ENCODE data around the gene CACNA2D2.

CACNA2D2 gene

GRCh38 chr3:50506169-50506568 lies 2.7 kb upstream of the CACNA2D2 start:
- DNase-seq, result no peak
- in situ Hi-C loops (cut with HindIII; ENCODE audit: low pct_ligation_motif_present, low pct_unique_long_range_greater_than_20kb, low sequenced_read_pairs), result no loop called here

GRCh38 chr3:50504681-50505080 lies 1.2 kb upstream of the CACNA2D2 start:
- in situ Hi-C loops (cut with HindIII; ENCODE audit: low pct_ligation_motif_present, low pct_unique_long_range_greater_than_20kb, low sequenced_read_pairs), result no loop called here
- no peak for DNase-seq

GRCh38 chr3:50502584-50503423 lies 630 bp downstream of the CACNA2D2 start:
- no peak for DNase-seq
- in situ Hi-C loops (cut with HindIII; ENCODE audit: low pct_ligation_motif_present, low pct_unique_long_range_greater_than_20kb, low sequenced_read_pairs), result no loop called here

GRCh38 chr3:50502225-50502583 lies 1.2 kb downstream of the CACNA2D2 start:
- in situ Hi-C loops (cut with HindIII; ENCODE audit: low pct_ligation_motif_present, low pct_unique_long_range_greater_than_20kb, low sequenced_read_pairs), result no loop called here
- no peak for DNase-seq

GRCh38 chr3:50495609-50496423 lies 7.6 kb downstream of the CACNA2D2 start:
- in situ Hi-C loops (cut with HindIII; ENCODE audit: low pct_ligation_motif_present, low pct_unique_long_range_greater_than_20kb, low sequenced_read_pairs), result no loop called here
- no peak for DNase-seq

GRCh38 chr3:50494126-50494525 lies 9.3 kb downstream of the CACNA2D2 start:
- in situ Hi-C loops (cut with HindIII; ENCODE audit: low pct_ligation_motif_present, low pct_unique_long_range_greater_than_20kb, low sequenced_read_pairs), result no loop called here
- DNase-seq, result no peak

- in situ Hi-C loops (cut with HindIII; ENCODE audit: low pct_ligation_motif_present, low pct_unique_long_range_greater_than_20kb, low sequenced_read_pairs), result no loop called here
Measured at GRCh38 chr3:50493623-50494022, 9.8 kb downstream of the CACNA2D2 start.

GRCh38 chr3:50493086-50493485 lies 10.3 kb downstream of the CACNA2D2 start:
- in situ Hi-C loops (cut with HindIII; ENCODE audit: low pct_ligation_motif_present, low pct_unique_long_range_greater_than_20kb, low sequenced_read_pairs), result no loop called here
- no peak for DNase-seq

More at GRCh38 chr3:50493623-50494022, 9.8 kb downstream of the CACNA2D2 start:
- no peak for DNase-seq

GRCh38 chr3:50491023-50491422 lies 12.4 kb downstream of the CACNA2D2 start:
- DNase-seq, result no peak
- in situ Hi-C loops (cut with HindIII; ENCODE audit: low pct_ligation_motif_present, low pct_unique_long_range_greater_than_20kb, low sequenced_read_pairs), result no loop called here

GRCh38 chr3:50490424-50490823 lies 13.0 kb downstream of the CACNA2D2 start:
- DNase-seq, result no peak
- in situ Hi-C loops (cut with HindIII; ENCODE audit: low pct_ligation_motif_present, low pct_unique_long_range_greater_than_20kb, low sequenced_read_pairs), result no loop called here

GRCh38 chr3:50487181-50487580 lies 16.3 kb downstream of the CACNA2D2 start:
- no peak for DNase-seq

GRCh38 chr3:50486219-50486888 lies 17.1 kb downstream of the CACNA2D2 start:
- no peak for DNase-seq
- in situ Hi-C loops (cut with HindIII; ENCODE audit: low pct_ligation_motif_present, low pct_unique_long_range_greater_than_20kb, low sequenced_read_pairs), result no loop called here

More at GRCh38 chr3:50487181-50487580, 16.3 kb downstream of the CACNA2D2 start:
- in situ Hi-C loops (cut with HindIII; ENCODE audit: low pct_ligation_motif_present, low pct_unique_long_range_greater_than_20kb, low sequenced_read_pairs), result no loop called here

- in situ Hi-C loops (cut with HindIII; ENCODE audit: low pct_ligation_motif_present, low pct_unique_long_range_greater_than_20kb, low sequenced_read_pairs), result no loop called here
- no peak for DNase-seq
Measured at GRCh38 chr3:50484722-50485121, 18.7 kb downstream of the CACNA2D2 start.

- no peak for DNase-seq
- in situ Hi-C loops (cut with HindIII; ENCODE audit: low pct_ligation_motif_present, low pct_unique_long_range_greater_than_20kb, low sequenced_read_pairs), result no loop called here
Measured at GRCh38 chr3:50483374-50483773, 20.1 kb downstream of the CACNA2D2 start.

- in situ Hi-C loops (cut with HindIII; ENCODE audit: low pct_ligation_motif_present, low pct_unique_long_range_greater_than_20kb, low sequenced_read_pairs), result no loop called here
- no peak for DNase-seq
Measured at GRCh38 chr3:50481992-50482391, 21.4 kb downstream of the CACNA2D2 start.

GRCh38 chr3:50480471-50480870 lies 23.0 kb downstream of the CACNA2D2 start:
- no peak for DNase-seq
- in situ Hi-C loops (cut with HindIII; ENCODE audit: low pct_ligation_motif_present, low pct_unique_long_range_greater_than_20kb, low sequenced_read_pairs), result no loop called here

- no peak for DNase-seq
- in situ Hi-C loops (cut with HindIII; ENCODE audit: low pct_ligation_motif_present, low pct_unique_long_range_greater_than_20kb, low sequenced_read_pairs), result no loop called here
Measured at GRCh38 chr3:50479523-50479922, 23.9 kb downstream of the CACNA2D2 start.

- in situ Hi-C loops (cut with HindIII; ENCODE audit: low pct_ligation_motif_present, low pct_unique_long_range_greater_than_20kb, low sequenced_read_pairs), result no loop called here
- no peak for DNase-seq
Measured at GRCh38 chr3:50478671-50479260, 24.7 kb downstream of the CACNA2D2 start.

GRCh38 chr3:50478051-50478450 lies 25.4 kb downstream of the CACNA2D2 start:
- DNase-seq, result no peak
- in situ Hi-C loops (cut with HindIII; ENCODE audit: low pct_ligation_motif_present, low pct_unique_long_range_greater_than_20kb, low sequenced_read_pairs), result no loop called here

Measured in ACHN (cell line).